DOHH2 (cell line): ENCODE results near the gene PRAF2.

Source experiments
- H3F3A ChIP-seq: fragments of 200-600 bp; sonication (generic), shearing (Covaris generic); 2 replicates; pipeline ENCODE4 v1.6.0; 2016; ENCODE audit warnings: antibody characterized with exemption, mild to moderate bottlenecking; ENCODE audit not compliant: control insufficient read depth, insufficient read depth
- H3K27ac ChIP-seq: fragments of 200-600 bp; sonication (generic); 2 replicates; pipeline ENCODE4 v1.5.1; 2014; ENCODE audit warnings: low read depth, mild to moderate bottlenecking, low read length, moderate library complexity
- H3K27me3 ChIP-seq: fragments of 200-600 bp; sonication (generic); 2 replicates; pipeline ENCODE4 v1.6.1; 2014; ENCODE audit warnings: mild to moderate bottlenecking, low read length, mixed read lengths; ENCODE audit not compliant: control insufficient read depth
- H3K36me3 ChIP-seq: fragments of 200-600 bp; sonication (generic); 2 replicates; pipeline ENCODE4 v1.6.1; 2014; ENCODE audit warnings: mild to moderate bottlenecking, low read length, moderate library complexity, mixed read lengths; ENCODE audit not compliant: control insufficient read depth
- H3K4me1 ChIP-seq: fragments of 200-600 bp; sonication (generic); 2 replicates; pipeline ENCODE4 v1.6.1; 2014; ENCODE audit warnings: mild to moderate bottlenecking, low read length, mixed read lengths; ENCODE audit not compliant: control insufficient read depth
- H3K4me2 ChIP-seq: fragments of 200-600 bp; sonication (generic); 2 replicates; pipeline ENCODE4 v1.6.0; 2014; ENCODE audit warnings: mild to moderate bottlenecking, low read length, moderate library complexity
- H3K4me3 ChIP-seq: fragments of 200-600 bp; sonication (generic); 2 replicates; pipeline ENCODE4 v1.5.1; 2014; ENCODE audit warnings: mild to moderate bottlenecking, low read length, mixed read lengths
- H3K79me2 ChIP-seq: fragments of 200-600 bp; sonication (generic); 2 replicates; pipeline ENCODE4 v1.6.1; 2014; ENCODE audit warnings: mild to moderate bottlenecking, low read length, mixed read lengths; ENCODE audit not compliant: control insufficient read depth
- H3K9me2 ChIP-seq: fragments of 200-600 bp; sonication (generic); replicated peaks from 2 replicates; pipeline ENCODE4 v1.6.1; 2014; ENCODE audit warnings: mild to moderate bottlenecking, low read length, mixed read lengths; ENCODE audit not compliant: control insufficient read depth
- H3K9me3 ChIP-seq: fragments of 200-600 bp; sonication (generic); 2 replicates; pipeline ENCODE4 v1.6.1; 2014; ENCODE audit warnings: antibody characterized with exemption, low read length, mixed read lengths; ENCODE audit not compliant: control insufficient read depth, insufficient read depth
- H4K20me1 ChIP-seq: fragments of 200-600 bp; sonication (generic); 2 replicates; pipeline ENCODE4 v1.6.0; 2014; ENCODE audit warnings: low read depth, mild to moderate bottlenecking, antibody characterized with exemption, low read length, moderate library complexity; ENCODE audit not compliant: control insufficient read depth, insufficient read depth
- EZH2phosphoT487 ChIP-seq: fragments of 200-600 bp; sonication (generic); IDR thresholded peaks from 2 replicates; pipeline ENCODE4 v1.6.1; 2017; ENCODE audit warnings: borderline replicate concordance, mild to moderate bottlenecking, antibody characterized with exemption, low read length, moderate library complexity, mixed read lengths
- TF ChIP-seq, protein P1 (sequence below): fragments of 200-600 bp; sonication (generic); IDR thresholded peaks from one replicate; pipeline ENCODE4 v1.5.1; 2014; ENCODE audit warnings: antibody characterized with exemption, mild to moderate bottlenecking, low read depth, low read length; ENCODE audit not compliant: poor library complexity, severe bottlenecking

The PRAF2 gene

DNA sequence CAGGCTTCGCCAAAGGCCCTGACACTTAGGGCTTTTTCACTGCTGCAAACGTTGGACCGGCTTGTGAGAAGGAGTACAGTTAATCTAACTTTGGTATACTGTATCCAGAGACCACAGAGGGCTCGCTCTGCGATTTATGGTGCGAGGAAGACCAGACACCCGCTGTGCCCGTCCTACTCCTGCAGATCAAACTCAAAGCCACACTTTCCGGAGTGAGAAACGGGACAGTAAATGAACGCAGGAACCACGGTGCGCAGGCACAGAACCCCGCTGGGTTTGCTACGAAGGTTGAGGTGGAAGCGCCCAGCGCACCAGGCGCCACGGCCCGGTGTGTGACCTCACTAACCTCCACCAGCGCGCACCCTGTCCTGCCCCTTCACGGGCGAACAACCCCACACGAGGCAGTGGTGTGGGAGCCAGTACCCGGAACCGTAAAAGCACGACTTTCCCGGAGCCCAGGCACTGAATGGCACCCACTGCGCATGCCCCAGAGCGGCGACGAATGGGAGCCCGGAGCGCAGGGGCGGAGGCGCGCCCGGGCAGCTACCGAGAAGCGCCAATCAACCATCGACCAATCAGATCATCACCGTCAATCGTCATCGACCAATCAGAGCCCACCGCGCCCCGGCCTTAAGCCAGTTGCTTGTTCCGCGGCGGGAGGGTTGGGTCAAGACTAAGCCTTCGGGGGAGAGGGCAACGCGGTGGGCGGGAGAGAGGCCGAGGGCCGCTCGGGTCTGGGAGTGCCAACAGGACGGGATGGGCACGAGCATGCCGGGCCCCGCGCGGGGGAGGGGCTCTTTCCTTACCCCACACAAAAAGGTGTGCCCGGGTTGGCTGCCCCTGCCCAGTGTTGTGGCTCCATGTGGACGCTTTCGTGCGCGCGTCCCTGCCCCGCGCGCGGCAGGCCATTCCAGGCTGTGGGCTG is 27.2 kb upstream of the PRAF2 start:
- Histone ChIP-seq H3K9me3 (no peaks in the 10 kb centered on the region), H3K4me3 (peak overlapping the region; percentile 96), H4K20me1 (no peaks in the 10 kb centered on the region), H3K27ac (peak overlapping the region; percentile 94), H3K4me1 (peaks cover 12% of the 10 kb centered on the region), H3K4me2 (peak overlapping the region; percentile 88), H3K9me2 (no peaks in the 10 kb centered on the region), H3K79me2 (peaks cover 24% of the 10 kb centered on the region), H3K36me3 (no peaks in the 10 kb centered on the region), H3K27me3 (no peaks in the 10 kb centered on the region), H3F3A (0 out of 2 replicates have a peak, but pooled peaks cover 2% of the 10 kb centered on the region)
- TF ChIP-seq EZH2phosphoT487 = no peak
- TF ChIP-seq, protein P1, sequence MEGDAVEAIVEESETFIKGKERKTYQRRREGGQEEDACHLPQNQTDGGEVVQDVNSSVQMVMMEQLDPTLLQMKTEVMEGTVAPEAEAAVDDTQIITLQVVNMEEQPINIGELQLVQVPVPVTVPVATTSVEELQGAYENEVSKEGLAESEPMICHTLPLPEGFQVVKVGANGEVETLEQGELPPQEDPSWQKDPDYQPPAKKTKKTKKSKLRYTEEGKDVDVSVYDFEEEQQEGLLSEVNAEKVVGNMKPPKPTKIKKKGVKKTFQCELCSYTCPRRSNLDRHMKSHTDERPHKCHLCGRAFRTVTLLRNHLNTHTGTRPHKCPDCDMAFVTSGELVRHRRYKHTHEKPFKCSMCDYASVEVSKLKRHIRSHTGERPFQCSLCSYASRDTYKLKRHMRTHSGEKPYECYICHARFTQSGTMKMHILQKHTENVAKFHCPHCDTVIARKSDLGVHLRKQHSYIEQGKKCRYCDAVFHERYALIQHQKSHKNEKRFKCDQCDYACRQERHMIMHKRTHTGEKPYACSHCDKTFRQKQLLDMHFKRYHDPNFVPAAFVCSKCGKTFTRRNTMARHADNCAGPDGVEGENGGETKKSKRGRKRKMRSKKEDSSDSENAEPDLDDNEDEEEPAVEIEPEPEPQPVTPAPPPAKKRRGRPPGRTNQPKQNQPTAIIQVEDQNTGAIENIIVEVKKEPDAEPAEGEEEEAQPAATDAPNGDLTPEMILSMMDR = no peak

GRCh38 chrX:49096419-49096818 is 22.6 kb upstream of the PRAF2 start:
- Histone ChIP-seq H3K4me3 (no peak overlapping the region), H3K9me2 (no peaks in the 10 kb centered on the region), H3K27ac (no peak overlapping the region), H3F3A (0 out of 2 replicates have a peak, but pooled peaks cover 2% of the 10 kb centered on the region), H3K79me2 (peaks cover 25% of the 10 kb centered on the region), H3K27me3 (no peaks in the 10 kb centered on the region), H3K9me3 (no peaks in the 10 kb centered on the region), H3K36me3 (no peaks in the 10 kb centered on the region), H3K4me2 (no peak overlapping the region), H3K4me1 (peaks cover 7% of the 10 kb centered on the region; the same call in 1 of the 2 replicates), H4K20me1 (no peaks in the 10 kb centered on the region)
- TF ChIP-seq, protein P1 = no peak
- TF ChIP-seq EZH2phosphoT487 = no peak

GRCh38 chrX:49089553-49089952 is 15.8 kb upstream of the PRAF2 start:
- Histone ChIP-seq H3K4me1 (no peaks in the 10 kb centered on the region), H3K79me2 (no peaks in the 10 kb centered on the region), H3K36me3 (no peaks in the 10 kb centered on the region), H3K9me2 (no peaks in the 10 kb centered on the region), H3K27me3 (no peaks in the 10 kb centered on the region), H4K20me1 (no peaks in the 10 kb centered on the region), H3K4me3 (no peak overlapping the region), H3K9me3 (no peaks in the 10 kb centered on the region), H3K27ac (no peak overlapping the region), H3F3A (no peaks in the 10 kb centered on the region), H3K4me2 (no peak overlapping the region)
- TF ChIP-seq, protein P1 = no peak
- no peak for TF ChIP-seq EZH2phosphoT487
